Erythroblast (primary cell): Measurements from ENCODE around the gene PYGB.

ENCODE experiments used
- DNase-seq, 2 experiments: peaks; one replicate each; lab custom pipeline; 2025; lab: John Stamatoyannopoulos, UW
- GATA1 ChIP-seq: IDR thresholded peaks from 2 replicates; pipeline ENCODE4 v1.6.1; 2011; ENCODE audit warnings: low read depth, mild to moderate bottlenecking, control low read depth, low read length, moderate library complexity
- POLR2A ChIP-seq: IDR thresholded peaks from 2 replicates; pipeline ENCODE4 v1.6.1; 2011; ENCODE audit warnings: mild to moderate bottlenecking, low read length

The PYGB gene

GRCh38 chr20:25242231-25242630, 5.7 kb upstream of the PYGB start:
- no peak for DNase-seq
- TF ChIP-seq GATA1 (no peak), POLR2A (no peak)

- no peak for TF ChIP-seq POLR2A
- TF ChIP-seq GATA1 = no peak
- DNase-seq = no peak
Observed at GRCh38 chr20:25243416-25243979, 4.4 kb upstream of the PYGB start.

GRCh38 chr20:25244976-25245375, 2.9 kb upstream of the PYGB start:
- TF ChIP-seq POLR2A = no peak
- no peak for TF ChIP-seq GATA1
- DNase-seq = no peak

GRCh38 chr20:25245461-25245860, 2.4 kb upstream of the PYGB start:
- no peak for DNase-seq
- no peak for TF ChIP-seq GATA1
- TF ChIP-seq POLR2A = no peak

- TF ChIP-seq GATA1 (no peak), POLR2A (no peak)
Observed at GRCh38 chr20:25246182-25246999, 1.5 kb upstream of the PYGB start.

GRCh38 chr20:25247000-25247517, 826 bp upstream of the PYGB start:
- no peak for TF ChIP-seq GATA1
- no peak for TF ChIP-seq POLR2A
- peak; percentile 37 to 67 for DNase-seq

More at GRCh38 chr20:25246182-25246999, 1.5 kb upstream of the PYGB start:
- DNase-seq = no peak

- TF ChIP-seq POLR2A (peak; percentile 49), GATA1 (no peak)
- no peak for DNase-seq
Observed at GRCh38 chr20:25247518-25247955, 348 bp upstream of the PYGB start.

GRCh38 chr20:25248786-25249172, 894 bp downstream of the PYGB start:
- no peak for DNase-seq
- TF ChIP-seq POLR2A = no peak
- TF ChIP-seq GATA1 = no peak

GRCh38 chr20:25249198-25249931, 1.5 kb downstream of the PYGB start:
- no peak for TF ChIP-seq GATA1
- TF ChIP-seq POLR2A = no peak
- DNase-seq = no peak

GRCh38 chr20:25250508-25250907, 2.6 kb downstream of the PYGB start:
- TF ChIP-seq GATA1 = no peak
- TF ChIP-seq POLR2A = no peak
- DNase-seq = no peak

- TF ChIP-seq POLR2A (no peak), GATA1 (no peak)
- no peak for DNase-seq
Observed at GRCh38 chr20:25251019-25251418, 3.1 kb downstream of the PYGB start.

GRCh38 chr20:25251558-25251957, 3.7 kb downstream of the PYGB start:
- no peak for DNase-seq

GRCh38 chr20:25252230-25252651, 4.4 kb downstream of the PYGB start:
- no peak for DNase-seq
- no peak for TF ChIP-seq POLR2A
- no peak for TF ChIP-seq GATA1

More at GRCh38 chr20:25251558-25251957, 3.7 kb downstream of the PYGB start:
- TF ChIP-seq POLR2A (no peak), GATA1 (no peak)
